Natural killer cell (primary cell): Measurements from ENCODE around the gene APOBEC3G. TPM values are rescaled to one million over a fixed set of nuclear protein-coding genes. Genes with fewer than 3 reads are reported as not detected.

Source experiments
- ATAC-seq, 3 donors: fragments of 150-1000 bp in 2 of 3; fragments of 200-7000 bp in 1 of 3; cut with Tn5 transposase; 1 replicate in 1 of 3; 2 replicates in 2 of 3; pipeline ENCODE4 v1.10.0; 2021; ENCODE audit warnings: mild to moderate bottlenecking in 2 of 3, moderate library complexity in 2 of 3
- DNase-seq, 2 donors: peaks; one replicate each; pipeline versions ENCODE4 v3.0.0 to v3.0.0-alpha.2; 2013 to 2021; ENCODE audit warnings: mixed read lengths in 1 of 2
- H3K27ac ChIP-seq: one replicate; pipeline ENCODE4 v1.5.1; 2013; ENCODE audit warnings: mild to moderate bottlenecking, low read length
- H3K27me3 ChIP-seq: one replicate; pipeline ENCODE4 v1.6.1; 2013; ENCODE audit warnings: low read length; ENCODE audit not compliant: control insufficient read depth, insufficient read depth
- H3K36me3 ChIP-seq: one replicate; pipeline ENCODE4 v1.6.1; 2013; ENCODE audit warnings: low read length; ENCODE audit not compliant: control insufficient read depth, insufficient read depth
- H3K4me1 ChIP-seq: one replicate; pipeline ENCODE4 v1.6.1; 2013; ENCODE audit warnings: low read length; ENCODE audit not compliant: control insufficient read depth, insufficient read depth
- H3K4me3 ChIP-seq: one replicate; pipeline ENCODE4 v1.5.1; 2013; ENCODE audit warnings: low read length
- H3K9me3 ChIP-seq: one replicate; pipeline ENCODE4 v1.6.1; 2013; ENCODE audit warnings: low read length; ENCODE audit not compliant: control insufficient read depth, insufficient read depth
- H3K27ac Mint-ChIP-seq, 2 donors: one replicate each; pipeline ENCODE4 v1.8.0; 2022; ENCODE audit warnings: mild to moderate bottlenecking in 2 of 2, mixed read lengths in 2 of 2, moderate library complexity in 1 of 2
- H3K27me3 Mint-ChIP-seq, 2 donors: one replicate each; pipeline ENCODE4 v1.8.0; 2022; ENCODE audit warnings: low read depth in 2 of 2, mixed read lengths in 2 of 2
- H3K36me3 Mint-ChIP-seq: one replicate; pipeline ENCODE4 v1.8.0; 2022; ENCODE audit warnings: mixed read lengths
- H3K4me1 Mint-ChIP-seq, 2 donors: one replicate each; pipeline ENCODE4 v1.8.0; 2022; ENCODE audit warnings: mixed read lengths in 2 of 2
- H3K4me3 Mint-ChIP-seq: one replicate; pipeline ENCODE4 v1.8.0; 2022; ENCODE audit warnings: mild to moderate bottlenecking, moderate library complexity, mixed read lengths
- H3K9me3 Mint-ChIP-seq, 2 donors: one replicate each; pipeline ENCODE4 v1.8.0; 2022; ENCODE audit warnings: mixed read lengths in 2 of 2
- WGBS: methylation state at CpG from one replicate; pipeline ENCODE4 v1.1.7; 2013; ENCODE audit warnings: missing lambda C conversion rate; ENCODE audit not compliant: insufficient coverage; 5-methylcytosine and 5-hydroxymethylcytosine counted together
- intact Hi-C: fragments of 100-400 bp; cut with micrococcal nuclease; formaldehyde crosslinking; loops from one replicate; pipeline ENCODE4 v1.14.2; 2022
- total RNA-seq, 4 donors: library from RNA; stranded (reverse); fragments of 120-200 nt in 1 of 4; gene quantifications; one replicate each; pipeline versions ENCODE4 v1.2.3 to v1.2.4, GENCODE V29; 2013 to 2022
- TF ChIP-seq, protein P1 (sequence below): fragments of 200-600 bp; IDR thresholded peaks from one replicate; pipeline ENCODE4 v1.8.0; 2022; ENCODE audit warnings: antibody characterized with exemption

APOBEC3G gene
- total RNA-seq, 3 donors from 2014 or later (not counting 1 experiment from before 2014, with no cell fraction given): 168 to 308 (median 237) TPM

DNA sequence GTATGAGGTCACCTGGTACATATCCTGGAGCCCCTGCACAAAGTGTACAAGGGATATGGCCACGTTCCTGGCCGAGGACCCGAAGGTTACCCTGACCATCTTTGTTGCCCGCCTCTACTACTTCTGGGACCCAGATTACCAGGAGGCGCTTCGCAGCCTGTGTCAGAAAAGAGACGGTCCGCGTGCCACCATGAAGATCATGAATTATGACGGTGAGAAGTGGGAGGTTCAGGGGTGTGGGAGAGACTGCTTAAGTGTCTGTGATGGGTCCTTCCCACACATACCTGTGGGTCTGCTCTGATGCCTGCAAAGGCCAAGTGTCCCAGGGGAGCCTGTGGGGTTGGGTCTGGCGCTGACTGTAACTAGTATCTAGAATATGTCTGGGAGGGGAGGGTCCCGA lies 3.9 kb downstream of the APOBEC3G start:
- peaks cover 91% of the 10 kb centered on the region for H3K4me1 ChIP-seq
- H3K36me3 Mint-ChIP-seq: no peaks in the 10 kb centered on the region
- WGBS: 82% methylated on average over 12 of the region's 12 CpGs
- H3K27ac ChIP-seq: peak overlapping the region; percentile 76
- H3K4me3 ChIP-seq: no peak overlapping the region
- TF ChIP-seq, protein P1, sequence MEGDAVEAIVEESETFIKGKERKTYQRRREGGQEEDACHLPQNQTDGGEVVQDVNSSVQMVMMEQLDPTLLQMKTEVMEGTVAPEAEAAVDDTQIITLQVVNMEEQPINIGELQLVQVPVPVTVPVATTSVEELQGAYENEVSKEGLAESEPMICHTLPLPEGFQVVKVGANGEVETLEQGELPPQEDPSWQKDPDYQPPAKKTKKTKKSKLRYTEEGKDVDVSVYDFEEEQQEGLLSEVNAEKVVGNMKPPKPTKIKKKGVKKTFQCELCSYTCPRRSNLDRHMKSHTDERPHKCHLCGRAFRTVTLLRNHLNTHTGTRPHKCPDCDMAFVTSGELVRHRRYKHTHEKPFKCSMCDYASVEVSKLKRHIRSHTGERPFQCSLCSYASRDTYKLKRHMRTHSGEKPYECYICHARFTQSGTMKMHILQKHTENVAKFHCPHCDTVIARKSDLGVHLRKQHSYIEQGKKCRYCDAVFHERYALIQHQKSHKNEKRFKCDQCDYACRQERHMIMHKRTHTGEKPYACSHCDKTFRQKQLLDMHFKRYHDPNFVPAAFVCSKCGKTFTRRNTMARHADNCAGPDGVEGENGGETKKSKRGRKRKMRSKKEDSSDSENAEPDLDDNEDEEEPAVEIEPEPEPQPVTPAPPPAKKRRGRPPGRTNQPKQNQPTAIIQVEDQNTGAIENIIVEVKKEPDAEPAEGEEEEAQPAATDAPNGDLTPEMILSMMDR: no peak
- peaks cover 50% of the 10 kb centered on the region for H3K36me3 ChIP-seq
- DNase-seq: no peak
- peak overlapping the region; percentile 99 for H3K4me3 Mint-ChIP-seq
- no peaks in the 10 kb centered on the region for H3K27me3 ChIP-seq
- H3K27ac Mint-ChIP-seq: peak overlapping the region; percentile 98 to 99
- ATAC-seq: no peak
- H3K4me1 Mint-ChIP-seq: peaks cover 74 to 85% of the 10 kb centered on the region in 2 donors
- intact Hi-C loops: loop anchor here (5.0 kb wide), 1 partner anchor 59 kb away; the partner anchor contains the start of gene APOBEC3D
- no peaks in the 10 kb centered on the region for H3K27me3 Mint-ChIP-seq
- H3K9me3 Mint-ChIP-seq: no peaks in the 10 kb centered on the region
- no peaks in the 10 kb centered on the region for H3K9me3 ChIP-seq

DNA sequence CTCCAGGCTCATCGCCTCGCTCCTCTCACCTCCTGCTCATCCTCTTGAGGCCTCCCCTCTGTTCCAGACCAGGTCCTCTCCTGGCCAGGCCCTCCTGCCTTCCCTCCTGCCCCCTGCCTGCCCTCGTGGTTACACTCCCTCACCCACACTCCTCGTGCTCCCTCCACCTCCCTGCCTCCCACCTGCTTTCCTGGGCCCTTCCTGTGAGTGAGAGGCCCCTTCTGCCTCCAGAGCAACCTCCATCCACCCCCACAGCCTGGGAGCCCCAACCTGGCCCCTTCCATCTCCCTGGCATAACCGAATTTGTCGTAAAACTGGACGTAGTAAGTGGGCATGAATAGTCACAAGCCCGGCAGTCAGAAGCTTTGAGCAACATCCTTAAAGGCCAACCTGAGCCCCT lies 4.5 kb downstream of the APOBEC3G start:
- peak overlapping the region; percentile 76 for H3K27ac ChIP-seq
- no peaks in the 10 kb centered on the region for H3K9me3 Mint-ChIP-seq

DNA sequence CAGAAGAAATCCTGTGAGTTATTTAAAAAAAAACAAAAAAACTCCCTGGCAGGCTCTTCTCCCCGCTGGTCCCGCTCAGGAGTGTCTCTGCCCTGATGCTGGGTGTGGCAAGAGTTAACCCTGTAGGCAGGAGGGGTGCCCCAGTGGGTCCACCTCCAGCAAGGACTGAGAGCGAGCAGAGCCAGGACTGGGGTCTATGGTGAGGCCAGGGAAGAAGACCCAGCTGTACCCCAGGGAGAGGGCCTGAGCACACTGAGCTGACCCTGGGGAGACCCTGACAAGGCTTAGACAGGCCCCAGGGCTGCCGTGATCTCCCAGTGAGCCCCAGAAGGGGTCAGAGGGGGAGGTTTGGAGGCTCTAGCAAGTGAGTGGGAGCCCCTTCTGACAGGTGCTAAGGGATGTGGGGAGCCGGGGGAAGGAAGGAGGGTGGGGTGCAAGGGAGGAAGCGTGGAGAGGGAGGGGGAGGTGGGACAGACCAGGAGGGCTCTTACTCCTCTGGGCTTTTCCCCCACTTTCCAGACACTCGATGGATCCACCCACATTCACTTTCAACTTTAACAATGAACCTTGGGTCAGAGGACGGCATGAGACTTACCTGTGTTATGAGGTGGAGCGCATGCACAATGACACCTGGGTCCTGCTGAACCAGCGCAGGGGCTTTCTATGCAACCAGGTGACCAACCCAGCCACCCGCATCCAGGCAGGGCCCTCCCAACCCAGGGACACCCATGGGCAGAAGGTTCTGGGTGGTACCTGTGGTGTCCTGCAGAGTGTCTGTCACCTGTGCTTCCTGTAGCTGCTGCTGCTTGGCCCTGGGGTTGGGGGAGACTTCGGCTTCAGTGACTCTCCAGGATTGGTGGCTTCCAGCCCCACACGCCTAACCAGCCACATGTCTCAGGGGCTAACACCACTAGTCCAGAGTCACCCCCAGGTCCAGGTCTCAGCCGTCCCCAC lies 6.4 kb downstream of the APOBEC3G start:
- peaks cover 59% of the 10 kb centered on the region for H3K36me3 ChIP-seq
- TF ChIP-seq, protein P1: no peak
- H3K27me3 Mint-ChIP-seq: no peaks in the 10 kb centered on the region
- no peaks in the 10 kb centered on the region for H3K9me3 ChIP-seq
- H3K27ac Mint-ChIP-seq: peak overlapping the region; percentile 98 to 99
- peak overlapping the region; percentile 71 for H3K4me3 Mint-ChIP-seq
- H3K9me3 Mint-ChIP-seq: no peaks in the 10 kb centered on the region
- ATAC-seq (no peak), DNase-seq (no peak)
- no peak overlapping the region for H3K4me3 ChIP-seq
- peaks cover 96% of the 10 kb centered on the region for H3K4me1 ChIP-seq
- 70% methylated on average over 12 of the region's 14 CpGs for WGBS
- peak overlapping the region; percentile 75 for H3K27ac ChIP-seq
- H3K27me3 ChIP-seq: no peaks in the 10 kb centered on the region
- H3K4me1 Mint-ChIP-seq: peaks cover 81 to 85% of the 10 kb centered on the region in 2 donors
- intact Hi-C loops: loop anchor here (5.0 kb wide), 1 partner anchor 61 kb away; the partner anchor contains the start of gene APOBEC3D
- no peaks in the 10 kb centered on the region for H3K36me3 Mint-ChIP-seq

More for the DNA sequence above, 4.5 kb downstream of the APOBEC3G start:
- H3K36me3 ChIP-seq: peaks cover 56% of the 10 kb centered on the region
- 73% methylated on average over 8 of the region's 8 CpGs for WGBS
- no peak for ATAC-seq
- H3K4me3 Mint-ChIP-seq: peak overlapping the region; percentile 99
- H3K4me1 Mint-ChIP-seq: peaks cover 74 to 84% of the 10 kb centered on the region in 2 donors
- TF ChIP-seq, protein P1: no peak
- H3K27ac Mint-ChIP-seq: peak overlapping the region; percentile 98 to 99
- no peaks in the 10 kb centered on the region for H3K9me3 ChIP-seq
- H3K4me1 ChIP-seq: peaks cover 91% of the 10 kb centered on the region
- intact Hi-C loops: loop anchor here (5.0 kb wide), 1 partner anchor 59 kb away; the partner anchor contains the start of gene APOBEC3D
- H3K27me3 Mint-ChIP-seq: no peaks in the 10 kb centered on the region
- no peaks in the 10 kb centered on the region for H3K36me3 Mint-ChIP-seq
- H3K4me3 ChIP-seq: no peak overlapping the region
- H3K27me3 ChIP-seq: no peaks in the 10 kb centered on the region
- no peak for DNase-seq
